Liver (tissue), 3 donors: Measurements from ENCODE around the gene CUX1.

Experiments
- EGR1 ChIP-seq, 2 donors: IDR thresholded peaks; 2 replicates each; pipeline ENCODE4 v1.6.1; 2016 to 2018; ENCODE audit warnings: antibody characterized with exemption in 2 of 2, low read depth in 2 of 2
- FOXA1 ChIP-seq: IDR thresholded peaks from 2 replicates; pipeline ENCODE4 v1.6.1; 2016; ENCODE audit warnings: antibody characterized with exemption
- GABPA ChIP-seq, 2 donors: IDR thresholded peaks in 1 of 2; conservative IDR thresholded peaks in 1 of 2; 2 replicates each; pipeline ENCODE4 v1.6.1; 2016; ENCODE audit warnings: antibody characterized with exemption in 2 of 2, mild to moderate bottlenecking in 1 of 2, moderate library complexity in 1 of 2
- JUND ChIP-seq, 2 donors: IDR thresholded peaks; 2 replicates each; pipeline ENCODE4 v1.6.1; 2016; ENCODE audit warnings: antibody characterized with exemption in 2 of 2
- MAX ChIP-seq: IDR thresholded peaks from 2 replicates; pipeline ENCODE4 v1.6.1; 2016; ENCODE audit warnings: antibody characterized with exemption
- RAD21 ChIP-seq, 2 donors: IDR thresholded peaks; 2 replicates each; pipeline ENCODE4 v1.6.1; 2016; ENCODE audit warnings: antibody characterized with exemption in 2 of 2, mild to moderate bottlenecking in 2 of 2
- RXRA ChIP-seq, 2 donors: IDR thresholded peaks; 2 replicates each; pipeline ENCODE4 v1.6.1; 2017 to 2018; ENCODE audit warnings: antibody characterized with exemption in 2 of 2, mild to moderate bottlenecking in 1 of 2
- YY1 ChIP-seq: IDR thresholded peaks from 2 replicates; pipeline ENCODE4 v1.6.1; 2016; ENCODE audit warnings: antibody characterized with exemption, mild to moderate bottlenecking
- TF ChIP-seq, protein P1 (sequence below): fragments of 150-350 bp; IDR thresholded peaks from 2 replicates; pipeline ENCODE4 v1.5.1; 2017; ENCODE audit warnings: improper control_type of control experiment, low read depth, low read length; ENCODE audit not compliant: missing input control
- TF ChIP-seq, protein P2 (sequence below): IDR thresholded peaks from 2 replicates; pipeline ENCODE4 v1.6.1; 2016; ENCODE audit warnings: antibody characterized with exemption
- donor health status: healthy.
- donor health status: healthy.

- TF ChIP-seq, protein P1, sequence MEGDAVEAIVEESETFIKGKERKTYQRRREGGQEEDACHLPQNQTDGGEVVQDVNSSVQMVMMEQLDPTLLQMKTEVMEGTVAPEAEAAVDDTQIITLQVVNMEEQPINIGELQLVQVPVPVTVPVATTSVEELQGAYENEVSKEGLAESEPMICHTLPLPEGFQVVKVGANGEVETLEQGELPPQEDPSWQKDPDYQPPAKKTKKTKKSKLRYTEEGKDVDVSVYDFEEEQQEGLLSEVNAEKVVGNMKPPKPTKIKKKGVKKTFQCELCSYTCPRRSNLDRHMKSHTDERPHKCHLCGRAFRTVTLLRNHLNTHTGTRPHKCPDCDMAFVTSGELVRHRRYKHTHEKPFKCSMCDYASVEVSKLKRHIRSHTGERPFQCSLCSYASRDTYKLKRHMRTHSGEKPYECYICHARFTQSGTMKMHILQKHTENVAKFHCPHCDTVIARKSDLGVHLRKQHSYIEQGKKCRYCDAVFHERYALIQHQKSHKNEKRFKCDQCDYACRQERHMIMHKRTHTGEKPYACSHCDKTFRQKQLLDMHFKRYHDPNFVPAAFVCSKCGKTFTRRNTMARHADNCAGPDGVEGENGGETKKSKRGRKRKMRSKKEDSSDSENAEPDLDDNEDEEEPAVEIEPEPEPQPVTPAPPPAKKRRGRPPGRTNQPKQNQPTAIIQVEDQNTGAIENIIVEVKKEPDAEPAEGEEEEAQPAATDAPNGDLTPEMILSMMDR: no peak
- TF ChIP-seq RAD21 (IDR thresholded peaks at IDR 0.05) (no peak), MAX (no peak), RXRA (IDR thresholded peaks at IDR 0.05) (no peak), YY1 (no peak), GABPA (IDR thresholded peaks at IDR 0.05 in 1 of 2, conservative IDR thresholded peaks at IDR 0.05 in 1 of 2) (no peak), FOXA1 (no peak), JUND (IDR thresholded peaks at IDR 0.05) (no peak), EGR1 (IDR thresholded peaks at IDR 0.05; ENCODE audit: low read depth in 2 of 2) (no peak)
- TF ChIP-seq, protein P2, sequence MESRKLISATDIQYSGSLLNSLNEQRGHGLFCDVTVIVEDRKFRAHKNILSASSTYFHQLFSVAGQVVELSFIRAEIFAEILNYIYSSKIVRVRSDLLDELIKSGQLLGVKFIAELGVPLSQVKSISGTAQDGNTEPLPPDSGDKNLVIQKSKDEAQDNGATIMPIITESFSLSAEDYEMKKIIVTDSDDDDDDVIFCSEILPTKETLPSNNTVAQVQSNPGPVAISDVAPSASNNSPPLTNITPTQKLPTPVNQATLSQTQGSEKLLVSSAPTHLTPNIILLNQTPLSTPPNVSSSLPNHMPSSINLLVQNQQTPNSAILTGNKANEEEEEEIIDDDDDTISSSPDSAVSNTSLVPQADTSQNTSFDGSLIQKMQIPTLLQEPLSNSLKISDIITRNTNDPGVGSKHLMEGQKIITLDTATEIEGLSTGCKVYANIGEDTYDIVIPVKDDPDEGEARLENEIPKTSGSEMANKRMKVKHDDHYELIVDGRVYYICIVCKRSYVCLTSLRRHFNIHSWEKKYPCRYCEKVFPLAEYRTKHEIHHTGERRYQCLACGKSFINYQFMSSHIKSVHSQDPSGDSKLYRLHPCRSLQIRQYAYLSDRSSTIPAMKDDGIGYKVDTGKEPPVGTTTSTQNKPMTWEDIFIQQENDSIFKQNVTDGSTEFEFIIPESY: no peak
Observed at GRCh38 chr7:101996876-101997275, 179.4 kb downstream of the CUX1 start.
